ENCODE measurements around the gene TFAM.

GRCh38 chr10:58448121-58448935 is 63.1 kb downstream of the TFAM start:
- no peak for TF ChIP-seq CTCF (conservative IDR thresholded peaks at IDR 0.05)
- TF ChIP-seq ZFX (IDR thresholded peaks at IDR 0.05): no peak

Data from C4-2B (cell line).